GM12892 (cell line): ENCODE results near the gene DCPS.

ENCODE experiments used
- POLR2A ChIP-seq: IDR thresholded peaks from 2 replicates; pipeline ENCODE4 v1.6.1; 2011; ENCODE audit warnings: low read depth, low read length, control low read depth
- TAF1 ChIP-seq: IDR thresholded peaks from 2 replicates; pipeline ENCODE4 v1.6.1; 2011; ENCODE audit warnings: low read depth, mild to moderate bottlenecking, control low read depth, low read length, borderline replicate concordance

GRCh38 chr11:126290887-126291286 is 13.0 kb upstream of the DCPS start:
- no peak for TF ChIP-seq TAF1
- TF ChIP-seq POLR2A: no peak
